ENCODE results near the gene SMPD2.

DNA sequence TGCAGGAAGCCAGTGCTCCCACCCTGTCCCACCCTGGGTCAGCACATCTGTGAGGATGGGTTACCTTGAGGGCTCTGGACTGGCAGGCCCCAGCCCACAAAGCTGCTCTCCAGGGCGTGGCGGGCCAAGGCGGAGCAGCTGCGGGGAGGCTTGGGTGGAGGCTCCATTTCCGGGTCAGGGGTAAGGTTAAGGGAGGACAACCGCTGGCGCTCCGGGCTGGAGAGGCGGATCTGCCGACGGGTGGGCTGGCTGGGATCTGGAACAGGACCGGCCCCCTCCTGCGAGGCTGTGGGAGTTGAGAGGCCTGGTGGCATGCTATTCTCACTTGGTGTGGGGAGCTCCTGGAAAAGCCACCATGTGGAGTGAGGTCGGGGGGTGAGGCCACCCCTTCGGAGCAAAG lies 5.5 kb downstream of the SMPD2 start:
- TF ChIP-seq, protein P1, sequence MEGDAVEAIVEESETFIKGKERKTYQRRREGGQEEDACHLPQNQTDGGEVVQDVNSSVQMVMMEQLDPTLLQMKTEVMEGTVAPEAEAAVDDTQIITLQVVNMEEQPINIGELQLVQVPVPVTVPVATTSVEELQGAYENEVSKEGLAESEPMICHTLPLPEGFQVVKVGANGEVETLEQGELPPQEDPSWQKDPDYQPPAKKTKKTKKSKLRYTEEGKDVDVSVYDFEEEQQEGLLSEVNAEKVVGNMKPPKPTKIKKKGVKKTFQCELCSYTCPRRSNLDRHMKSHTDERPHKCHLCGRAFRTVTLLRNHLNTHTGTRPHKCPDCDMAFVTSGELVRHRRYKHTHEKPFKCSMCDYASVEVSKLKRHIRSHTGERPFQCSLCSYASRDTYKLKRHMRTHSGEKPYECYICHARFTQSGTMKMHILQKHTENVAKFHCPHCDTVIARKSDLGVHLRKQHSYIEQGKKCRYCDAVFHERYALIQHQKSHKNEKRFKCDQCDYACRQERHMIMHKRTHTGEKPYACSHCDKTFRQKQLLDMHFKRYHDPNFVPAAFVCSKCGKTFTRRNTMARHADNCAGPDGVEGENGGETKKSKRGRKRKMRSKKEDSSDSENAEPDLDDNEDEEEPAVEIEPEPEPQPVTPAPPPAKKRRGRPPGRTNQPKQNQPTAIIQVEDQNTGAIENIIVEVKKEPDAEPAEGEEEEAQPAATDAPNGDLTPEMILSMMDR (conservative IDR thresholded peaks at IDR 0.05; ENCODE audit: low read depth in 2 of 2): no peak
- no peak for TF ChIP-seq EZH2phosphoT487 (IDR thresholded peaks at IDR 0.05; ENCODE audit: unreplicated experiment)
- TF ChIP-seq EZH2 (IDR thresholded peaks at IDR 0.05; ENCODE audit: low read depth, unreplicated experiment): no peak
- TF ChIP-seq CREB1 (CRISPR knock-in tag; IDR thresholded peaks at IDR 0.05; ENCODE audit: low read depth): no peak
- no peak for TF ChIP-seq POLR2AphosphoS5 (IDR thresholded peaks at IDR 0.05; ENCODE audit: low read depth)
- TF ChIP-seq, protein P2, sequence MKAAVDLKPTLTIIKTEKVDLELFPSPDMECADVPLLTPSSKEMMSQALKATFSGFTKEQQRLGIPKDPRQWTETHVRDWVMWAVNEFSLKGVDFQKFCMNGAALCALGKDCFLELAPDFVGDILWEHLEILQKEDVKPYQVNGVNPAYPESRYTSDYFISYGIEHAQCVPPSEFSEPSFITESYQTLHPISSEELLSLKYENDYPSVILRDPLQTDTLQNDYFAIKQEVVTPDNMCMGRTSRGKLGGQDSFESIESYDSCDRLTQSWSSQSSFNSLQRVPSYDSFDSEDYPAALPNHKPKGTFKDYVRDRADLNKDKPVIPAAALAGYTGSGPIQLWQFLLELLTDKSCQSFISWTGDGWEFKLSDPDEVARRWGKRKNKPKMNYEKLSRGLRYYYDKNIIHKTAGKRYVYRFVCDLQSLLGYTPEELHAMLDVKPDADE (IDR thresholded peaks at IDR 0.05): no peak
- no peak for TF ChIP-seq STAT1 (IDR thresholded peaks at IDR 0.05; ENCODE audit: unreplicated experiment)
- TF ChIP-seq, protein P3, sequence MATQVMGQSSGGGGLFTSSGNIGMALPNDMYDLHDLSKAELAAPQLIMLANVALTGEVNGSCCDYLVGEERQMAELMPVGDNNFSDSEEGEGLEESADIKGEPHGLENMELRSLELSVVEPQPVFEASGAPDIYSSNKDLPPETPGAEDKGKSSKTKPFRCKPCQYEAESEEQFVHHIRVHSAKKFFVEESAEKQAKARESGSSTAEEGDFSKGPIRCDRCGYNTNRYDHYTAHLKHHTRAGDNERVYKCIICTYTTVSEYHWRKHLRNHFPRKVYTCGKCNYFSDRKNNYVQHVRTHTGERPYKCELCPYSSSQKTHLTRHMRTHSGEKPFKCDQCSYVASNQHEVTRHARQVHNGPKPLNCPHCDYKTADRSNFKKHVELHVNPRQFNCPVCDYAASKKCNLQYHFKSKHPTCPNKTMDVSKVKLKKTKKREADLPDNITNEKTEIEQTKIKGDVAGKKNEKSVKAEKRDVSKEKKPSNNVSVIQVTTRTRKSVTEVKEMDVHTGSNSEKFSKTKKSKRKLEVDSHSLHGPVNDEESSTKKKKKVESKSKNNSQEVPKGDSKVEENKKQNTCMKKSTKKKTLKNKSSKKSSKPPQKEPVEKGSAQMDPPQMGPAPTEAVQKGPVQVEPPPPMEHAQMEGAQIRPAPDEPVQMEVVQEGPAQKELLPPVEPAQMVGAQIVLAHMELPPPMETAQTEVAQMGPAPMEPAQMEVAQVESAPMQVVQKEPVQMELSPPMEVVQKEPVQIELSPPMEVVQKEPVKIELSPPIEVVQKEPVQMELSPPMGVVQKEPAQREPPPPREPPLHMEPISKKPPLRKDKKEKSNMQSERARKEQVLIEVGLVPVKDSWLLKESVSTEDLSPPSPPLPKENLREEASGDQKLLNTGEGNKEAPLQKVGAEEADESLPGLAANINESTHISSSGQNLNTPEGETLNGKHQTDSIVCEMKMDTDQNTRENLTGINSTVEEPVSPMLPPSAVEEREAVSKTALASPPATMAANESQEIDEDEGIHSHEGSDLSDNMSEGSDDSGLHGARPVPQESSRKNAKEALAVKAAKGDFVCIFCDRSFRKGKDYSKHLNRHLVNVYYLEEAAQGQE (IDR thresholded peaks at IDR 0.05; ENCODE audit: unreplicated experiment): no peak
- TF ChIP-seq JUNB (IDR thresholded peaks at IDR 0.05; ENCODE audit: unreplicated experiment): no peak
- no peak for TF ChIP-seq ZNF114 (CRISPR knock-in tag; IDR thresholded peaks at IDR 0.05)
- TF ChIP-seq ZNF331 (CRISPR knock-in tag; IDR thresholded peaks at IDR 0.05; ENCODE audit: low read depth): no peak
- no peak for TF ChIP-seq NANOG (IDR thresholded peaks at IDR 0.05; ENCODE audit: borderline replicate concordance)

Data from GM23338 (cell line).